HFFc6 (cell line): ENCODE results near the gene GUCD1. TPM values are rescaled to one million over a fixed set of nuclear protein-coding genes. Genes with fewer than 3 reads are reported as not detected.

Experiments
- DNase-seq: peaks from one replicate; pipeline ENCODE4 v3.0.0-alpha.2; 2018
- H3K27ac Mint-ChIP-seq: 2 replicates; pipeline ENCODE4 v1.8.0; 2020; ENCODE audit warnings: mild to moderate bottlenecking, mixed read lengths
- H3K27me3 Mint-ChIP-seq: 2 replicates; pipeline ENCODE4 v1.8.0; 2021; ENCODE audit warnings: mild to moderate bottlenecking, moderate library complexity, mixed read lengths; ENCODE audit not compliant: insufficient read depth
- H3K36me3 Mint-ChIP-seq: 2 replicates; pipeline ENCODE4 v1.8.0; 2021; ENCODE audit warnings: low read depth, mixed read lengths
- H3K4me1 Mint-ChIP-seq: 2 replicates; pipeline ENCODE4 v1.8.0; 2020; ENCODE audit warnings: low read depth, mixed read lengths
- H3K4me3 Mint-ChIP-seq: 2 replicates; pipeline ENCODE4 v1.8.0; 2020; ENCODE audit warnings: mild to moderate bottlenecking, moderate library complexity, mixed read lengths
- H3K9me3 Mint-ChIP-seq: 2 replicates; pipeline ENCODE4 v1.8.0; 2020; ENCODE audit warnings: mild to moderate bottlenecking, mixed read lengths
- CTCF ChIP-seq: fragments of 200-600 bp; sonication (generic); IDR thresholded peaks from 2 replicates; pipeline ENCODE4 v1.5.0; 2021; ENCODE audit warnings: antibody characterized with exemption, mild to moderate bottlenecking
- total RNA-seq, 6 experiments: library from RNA; stranded (reverse); fragmentation: NEBNext Ultra II Directional; extraction: Animal tissue kit (Norgen Biotek cat#: 25700); gene quantifications; 2 replicates in 1 of 6; 3 replicates in 5 of 6; pipeline ENCODE4 v1.2.3, GENCODE V29; 2021

The GUCD1 gene
- total RNA-seq, 6 experiments from 2014 or later: 82.4 to 99.5 (median 89.0) TPM

DNA sequence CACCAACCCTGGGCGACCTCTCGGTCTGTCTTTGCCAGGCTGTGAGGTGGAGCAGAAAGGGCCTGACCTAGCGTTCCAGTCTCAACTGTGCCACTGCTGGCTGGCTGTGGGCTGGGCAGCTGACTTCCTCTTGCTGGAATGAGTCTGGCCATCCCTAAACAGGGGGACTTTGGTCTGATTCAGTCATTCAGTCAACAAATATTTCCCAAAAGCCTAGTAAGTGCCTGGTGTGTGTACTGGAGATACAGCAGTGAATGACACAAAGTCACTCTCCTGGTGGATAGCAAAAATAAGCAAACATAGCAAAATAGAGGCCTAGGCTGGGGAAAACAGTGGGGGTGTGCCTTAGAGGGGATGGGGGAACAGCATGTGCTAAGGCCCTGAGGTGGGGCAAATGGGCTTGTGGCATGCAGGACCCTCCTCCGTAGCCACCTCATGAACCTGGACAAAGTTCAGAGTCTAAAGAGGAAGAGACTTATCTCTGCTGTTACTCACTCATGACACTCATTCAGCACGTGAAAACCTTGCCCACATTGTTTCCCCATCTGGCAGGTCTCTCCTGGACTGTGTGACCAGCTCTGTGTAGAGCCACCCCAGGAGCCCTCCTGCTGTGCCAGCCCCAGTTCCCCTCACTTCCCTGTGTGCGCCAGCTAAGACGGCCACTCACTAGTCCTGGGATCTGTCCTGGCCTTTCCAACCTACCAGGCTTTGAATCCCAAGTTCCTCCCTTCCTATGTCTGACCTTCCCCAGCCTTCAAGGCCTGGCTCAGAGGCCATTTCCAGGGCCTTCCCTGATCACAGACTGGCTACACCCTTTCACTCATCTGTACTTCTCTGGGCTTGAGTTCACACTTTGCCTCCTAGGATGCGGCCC is 4.7 kb downstream of the GUCD1 start:
- H3K27me3 Mint-ChIP-seq: no peaks in the 10 kb centered on the region; the same call in 1 of the 2 replicates
- peak overlapping the region; percentile 45; the same call in 1 of the 2 replicates for H3K27ac Mint-ChIP-seq
- no peak for TF ChIP-seq CTCF
- peaks cover 25% of the 10 kb centered on the region for H3K36me3 Mint-ChIP-seq
- H3K9me3 Mint-ChIP-seq: no peaks in the 10 kb centered on the region
- H3K4me1 Mint-ChIP-seq: peaks cover 36% of the 10 kb centered on the region
- DNase-seq: no peak
- no peak overlapping the region for H3K4me3 Mint-ChIP-seq

DNA sequence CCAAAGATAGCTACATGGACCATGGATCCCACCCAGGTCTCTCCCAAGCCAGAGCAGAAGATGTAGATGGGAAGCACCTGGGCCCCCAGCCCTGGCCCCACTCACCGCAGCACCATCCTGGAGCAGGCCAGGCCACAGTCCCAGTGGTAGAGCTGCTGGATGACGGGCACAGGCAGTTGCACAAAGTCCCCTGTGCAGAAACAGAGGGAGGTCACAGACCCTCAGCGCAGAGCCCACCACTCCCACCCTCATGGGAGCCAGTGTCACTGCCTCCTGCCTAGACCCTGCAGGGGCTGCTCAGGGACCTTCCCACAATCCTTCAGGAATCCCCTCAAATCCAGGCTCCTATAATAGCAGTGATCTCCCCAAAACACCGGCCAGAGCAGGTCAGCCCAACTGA is 6.1 kb downstream of the GUCD1 start:
- H3K9me3 Mint-ChIP-seq: no peaks in the 10 kb centered on the region
- H3K27me3 Mint-ChIP-seq: no peaks in the 10 kb centered on the region; the same call in 1 of the 2 replicates
- no peak for DNase-seq
- H3K4me3 Mint-ChIP-seq: no peak overlapping the region
- peaks cover 42% of the 10 kb centered on the region for H3K4me1 Mint-ChIP-seq
- no peak overlapping the region for H3K27ac Mint-ChIP-seq
- no peak for TF ChIP-seq CTCF
- H3K36me3 Mint-ChIP-seq: peaks cover 25% of the 10 kb centered on the region

- DNase-seq: no peak
- peaks cover 26% of the 10 kb centered on the region for H3K36me3 Mint-ChIP-seq
- TF ChIP-seq CTCF: no peak
- H3K4me3 Mint-ChIP-seq: no peak overlapping the region
- H3K27me3 Mint-ChIP-seq: no peaks in the 10 kb centered on the region; the same call in 1 of the 2 replicates
- H3K4me1 Mint-ChIP-seq: peaks cover 15% of the 10 kb centered on the region
- H3K9me3 Mint-ChIP-seq: no peaks in the 10 kb centered on the region
- no peak overlapping the region for H3K27ac Mint-ChIP-seq
Observed at GRCh38 chr22:24543679-24544243, 11.2 kb downstream of the GUCD1 start.

DNA sequence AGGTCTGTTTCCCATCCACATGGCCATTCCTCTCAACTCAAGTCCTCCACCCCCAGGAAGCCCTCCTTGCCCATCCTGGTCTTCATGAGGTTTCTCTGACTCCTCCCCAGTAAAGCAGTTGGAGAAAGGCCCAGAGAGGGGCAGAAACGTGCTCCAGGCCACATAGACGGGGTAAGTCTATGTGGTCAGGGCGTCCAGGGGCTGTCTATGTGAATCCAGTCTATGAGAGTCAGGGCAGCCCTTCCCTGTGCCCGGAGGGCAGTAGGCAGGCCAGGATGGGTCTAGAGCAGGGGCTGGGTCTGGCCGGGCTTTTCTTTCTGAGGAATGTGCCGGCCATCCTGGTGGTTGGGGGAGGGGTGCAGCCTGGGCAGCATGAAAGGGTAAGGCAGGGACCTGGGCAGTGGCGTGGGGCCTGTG is 11.7 kb downstream of the GUCD1 start:
- Mint-ChIP-seq H3K4me3 (no peak overlapping the region), H3K36me3 (peaks cover 26% of the 10 kb centered on the region), H3K9me3 (no peaks in the 10 kb centered on the region), H3K27ac (no peak overlapping the region), H3K4me1 (peaks cover 15% of the 10 kb centered on the region), H3K27me3 (no peaks in the 10 kb centered on the region; the same call in 1 of the 2 replicates)
- no peak for DNase-seq
- no peak for TF ChIP-seq CTCF

DNA sequence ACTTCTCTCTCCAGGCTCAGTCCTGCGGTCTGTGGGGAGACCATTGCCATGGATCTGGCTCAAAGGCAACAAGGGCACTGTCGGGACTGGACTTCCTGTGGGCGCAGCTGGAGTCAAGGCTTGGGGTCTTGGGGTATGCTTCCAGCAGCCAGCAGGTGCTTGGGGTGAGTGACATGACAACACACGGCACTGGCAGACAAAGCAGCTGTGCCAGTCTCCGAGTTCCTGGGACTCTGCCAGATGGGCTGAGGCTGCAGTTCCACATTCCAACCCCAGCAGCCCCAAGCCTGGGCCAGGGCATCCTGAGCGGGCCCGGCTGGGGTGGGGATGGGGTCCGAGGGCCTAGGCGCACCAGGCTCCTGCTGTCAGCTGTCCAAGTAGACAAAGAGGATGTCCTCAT is 12.3 kb downstream of the GUCD1 start:
- no peaks in the 10 kb centered on the region for H3K9me3 Mint-ChIP-seq
- TF ChIP-seq CTCF: no peak
- H3K27me3 Mint-ChIP-seq: no peaks in the 10 kb centered on the region; the same call in 1 of the 2 replicates
- DNase-seq: no peak
- H3K27ac Mint-ChIP-seq: no peak overlapping the region
- H3K4me3 Mint-ChIP-seq: no peak overlapping the region
- H3K4me1 Mint-ChIP-seq: peaks cover 15% of the 10 kb centered on the region
- peaks cover 25% of the 10 kb centered on the region for H3K36me3 Mint-ChIP-seq
